IMR-90 (cell line): ENCODE results near the gene GRIN2D. TPM values are rescaled to one million over a fixed set of nuclear protein-coding genes. Genes with fewer than 3 reads are reported as not detected.

Experiments
- ATAC-seq: fragments of 200-7000 bp; cut with Tn5 transposase; 2 replicates; pipeline ENCODE4 v1.9.1; 2020; ENCODE audit warnings: low read depth, mild to moderate bottlenecking, moderate library complexity
- BruUV-seq: library from RNA; stranded (reverse); fragments of 400-500 nt; replicated peaks from 2 replicates; lab custom pipeline; 2021; lab: Mats Ljungman, UMichigan
- CTCF ChIA-PET: fragments of 300-600 bp; formaldehyde crosslinking; extraction: SDS; loops from one replicate; lab custom pipeline; 2021; ENCODE audit warnings: antibody characterized with exemption; lab: Yijun Ruan, JAX
- POLR2A ChIA-PET: fragments of 300-600 bp; sonication (Branson Sonifier 250); formaldehyde crosslinking; loops from one replicate; lab custom pipeline; 2022; ENCODE audit warnings: antibody characterized with exemption; ENCODE audit not compliant: unreplicated experiment; lab: Charles Lee
- DNase-seq: peaks from one replicate; pipeline ENCODE4 v3.0.0; 2013
- H2AFZ ChIP-seq: replicated peaks from 2 replicates; pipeline ENCODE3; 2013; ENCODE audit warnings: low read length, mild to moderate bottlenecking; ENCODE audit not compliant: poor library complexity
- H2AK5ac ChIP-seq: 2 replicates; pipeline ENCODE4 v1.6.1; 2013; ENCODE audit warnings: low read depth, low read length, inconsistent platforms
- H2AK9ac ChIP-seq: replicated peaks from 2 replicates; pipeline ENCODE3; 2013; ENCODE audit warnings: mild to moderate bottlenecking, low read depth, low read length, moderate library complexity; ENCODE audit not compliant: poor library complexity
- H2BK120ac ChIP-seq: 2 replicates; pipeline ENCODE4 v1.6.1; 2013; ENCODE audit warnings: low read depth, low read length, inconsistent platforms
- H2BK15ac ChIP-seq: 3 replicates; pipeline ENCODE4 v1.6.1; 2013; ENCODE audit warnings: low read depth, low read length, inconsistent platforms
- H2BK20ac ChIP-seq: 2 replicates; pipeline ENCODE4 v1.6.1; 2013; ENCODE audit warnings: low read depth, mild to moderate bottlenecking, inconsistent platforms, low read length, moderate library complexity
- H2BK5ac ChIP-seq: 2 replicates; pipeline ENCODE4 v1.6.1; 2013; ENCODE audit warnings: mild to moderate bottlenecking, low read depth, low read length, inconsistent platforms; ENCODE audit not compliant: poor library complexity, severe bottlenecking
- H3K14ac ChIP-seq: replicated peaks from 2 replicates; pipeline ENCODE4 v1.6.1; 2013; ENCODE audit warnings: low read depth, low read length, inconsistent platforms
- H3K18ac ChIP-seq: 2 replicates; pipeline ENCODE4 v1.6.1; 2013; ENCODE audit warnings: low read depth, low read length, control low read depth
- H3K23ac ChIP-seq: 2 replicates; pipeline ENCODE4 v1.6.1; 2013; ENCODE audit warnings: low read depth, low read length, inconsistent platforms
- H3K27ac ChIP-seq: 2 replicates; pipeline ENCODE4 v1.5.1; 2013; ENCODE audit warnings: mild to moderate bottlenecking, control low read depth, low read length; ENCODE audit not compliant: insufficient read depth
- H3K27me3 ChIP-seq: 2 replicates; pipeline ENCODE4 v1.6.1; 2013; ENCODE audit warnings: low read length; ENCODE audit not compliant: control insufficient read depth, insufficient read depth
- H3K36me3 ChIP-seq: 2 replicates; pipeline ENCODE4 v1.6.1; 2013; ENCODE audit warnings: low read length, mixed read lengths; ENCODE audit not compliant: control insufficient read depth, insufficient read depth
- H3K4ac ChIP-seq: 2 replicates; pipeline ENCODE4 v1.6.1; 2013; ENCODE audit warnings: low read depth, low read length, inconsistent platforms
- H3K4me1 ChIP-seq: 2 replicates; pipeline ENCODE4 v1.6.1; 2013; ENCODE audit warnings: low read length, mixed read lengths; ENCODE audit not compliant: control insufficient read depth, insufficient read depth
- H3K4me2 ChIP-seq: 2 replicates; pipeline ENCODE4 v1.6.1; 2013; ENCODE audit warnings: low read depth, mild to moderate bottlenecking, control low read depth, low read length, moderate library complexity
- H3K4me3 ChIP-seq: 2 replicates; pipeline ENCODE4 v1.5.1; 2013; ENCODE audit warnings: low read depth, mild to moderate bottlenecking, control low read depth, low read length, moderate library complexity; ENCODE audit not compliant: insufficient read depth
- H3K56ac ChIP-seq: 2 replicates; pipeline ENCODE4 v1.6.1; 2013; ENCODE audit warnings: low read length, inconsistent platforms; ENCODE audit not compliant: insufficient read depth; ENCODE audit errors: extremely low read depth
- H3K79me1 ChIP-seq, 2 experiments: 2 replicates each; pipeline ENCODE4 v1.6.1; 2013; ENCODE audit warnings: low read length in 2 of 2, inconsistent platforms in 1 of 2, low read depth in 1 of 2
- H3K9ac ChIP-seq: 2 replicates; pipeline ENCODE4 v1.6.1; 2013; ENCODE audit warnings: low read depth, low read length, control low read depth
- H3K9me1 ChIP-seq: 2 replicates; pipeline ENCODE4 v1.6.1; 2013; ENCODE audit warnings: low read length, inconsistent platforms; ENCODE audit not compliant: insufficient read depth
- H3K9me3 ChIP-seq: 2 replicates; pipeline ENCODE4 v1.6.1; 2013; ENCODE audit warnings: low read length; ENCODE audit not compliant: control insufficient read depth, insufficient read depth
- H4K20me1 ChIP-seq: 2 replicates; pipeline ENCODE4 v1.6.1; 2013; ENCODE audit warnings: low read length, inconsistent platforms; ENCODE audit not compliant: insufficient read depth
- H4K5ac ChIP-seq: 2 replicates; pipeline ENCODE4 v1.6.1; 2013; ENCODE audit warnings: mild to moderate bottlenecking, low read depth, low read length, control low read depth
- H4K8ac ChIP-seq, 2 experiments: 2 replicates each; pipeline ENCODE4 v1.6.1; 2013; ENCODE audit warnings: low read depth in 2 of 2, low read length in 2 of 2, control low read depth in 1 of 2, inconsistent platforms in 1 of 2
- H4K91ac ChIP-seq: 2 replicates; pipeline ENCODE4 v1.6.1; 2013; ENCODE audit warnings: low read depth, low read length, inconsistent platforms; ENCODE audit not compliant: insufficient read depth
- BHLHE40 ChIP-seq: fragments of 150-350 bp; IDR thresholded peaks from 2 replicates; pipeline ENCODE4 v1.6.1; 2016; ENCODE audit warnings: mild to moderate bottlenecking, low read depth, low read length
- CEBPB ChIP-seq: IDR thresholded peaks from 2 replicates; pipeline ENCODE4 v1.6.1; 2012; ENCODE audit warnings: low read depth, low read length, improper control_type of control experiment
- CHD1 ChIP-seq: IDR thresholded peaks from 2 replicates; pipeline ENCODE4 v1.6.1; 2012; ENCODE audit warnings: low read depth, low read length, improper control_type of control experiment
- FOS ChIP-seq: fragments of 150-350 bp; IDR thresholded peaks from 2 replicates; pipeline ENCODE4 v1.6.1; 2016; ENCODE audit warnings: low read depth, low read length
- MAFK ChIP-seq: IDR thresholded peaks from 2 replicates; pipeline ENCODE4 v1.6.1; 2012; ENCODE audit warnings: low read depth, low read length, improper control_type of control experiment
- MAZ ChIP-seq: IDR thresholded peaks from 2 replicates; pipeline ENCODE4 v1.6.1; 2012; ENCODE audit warnings: low read depth, mild to moderate bottlenecking, low read length, improper control_type of control experiment, moderate library complexity, borderline replicate concordance
- MXI1 ChIP-seq: IDR thresholded peaks from 2 replicates; pipeline ENCODE4 v1.6.1; 2012; ENCODE audit warnings: low read depth, mild to moderate bottlenecking, low read length, moderate library complexity, borderline replicate concordance
- NFE2L2 ChIP-seq: fragments of 150-350 bp; IDR thresholded peaks from 2 replicates; pipeline ENCODE4 v1.6.1; 2016; ENCODE audit warnings: low read depth, mild to moderate bottlenecking, low read length
- POLR2A ChIP-seq: IDR thresholded peaks from 2 replicates; pipeline ENCODE4 v1.6.1; 2012; ENCODE audit warnings: mild to moderate bottlenecking, low read depth, low read length
- RAD21 ChIP-seq: IDR thresholded peaks from 2 replicates; pipeline ENCODE4 v1.6.1; 2012; ENCODE audit warnings: low read length, improper control_type of control experiment
- RCOR1 ChIP-seq: IDR thresholded peaks from 2 replicates; pipeline ENCODE4 v1.6.1; 2012; ENCODE audit warnings: mild to moderate bottlenecking, low read length, improper control_type of control experiment; ENCODE audit not compliant: insufficient replicate concordance
- RFX5 ChIP-seq: IDR thresholded peaks from 2 replicates; pipeline ENCODE4 v1.8.0; 2012; ENCODE audit warnings: low read depth, mild to moderate bottlenecking, low read length, moderate library complexity
- SMC3 ChIP-seq: fragments of 150-350 bp; IDR thresholded peaks from 2 replicates; pipeline ENCODE4 v1.6.1; 2016; ENCODE audit warnings: low read depth, mild to moderate bottlenecking, antibody characterized with exemption, low read length, moderate library complexity
- WGBS, 2 experiments: methylation state at CpG; one replicate each; pipeline versions ENCODE4 v1.1.5 to v1.1.7; 2013; ENCODE audit warnings: missing lambda C conversion rate in 2 of 2; ENCODE audit not compliant: insufficient read length in 1 of 2; ENCODE audit errors: extremely low coverage in 2 of 2; 5-methylcytosine and 5-hydroxymethylcytosine counted together
- dilution Hi-C: fragments of 300-500 bp; cut with HindIII; formaldehyde crosslinking; loops from one replicate; pipeline ENCODE4 v1.14.3; 2018; ENCODE audit warnings: low sequenced_read_pairs; ENCODE audit not compliant: unreplicated experiment
- in situ Hi-C: fragments of 300-500 bp; cut with MboI; formaldehyde crosslinking; loops from 3 replicates; pipeline ENCODE4 v1.14.3; 2019; ENCODE audit warnings: low sequenced_read_pairs, inconsistent platforms, mixed read lengths
- intact Hi-C: fragments of 100-400 bp; cut with micrococcal nuclease; formaldehyde crosslinking; loops from 2 replicates; pipeline ENCODE4 v1.10.0; 2022
- polyA plus RNA-seq, 3 experiments: library from polyadenylated mRNA; depleted of rRNA; stranded (reverse); fragments of >200 nt; gene quantifications; 2 replicates each; pipeline ENCODE4 v1.2.3, GENCODE V29; 2012; ENCODE audit warnings: low replicate concordance in 1 of 3
- total RNA-seq: library from RNA; depleted of rRNA; stranded (reverse); fragments of >200 nt; gene quantifications from 2 replicates; pipeline ENCODE4 v1.2.3, GENCODE V29; 2012
- TF ChIP-seq, protein P1 (sequence below): fragments of 150-350 bp; IDR thresholded peaks from 2 replicates; pipeline ENCODE4 v1.6.1; 2016; ENCODE audit warnings: low read depth, mild to moderate bottlenecking, low read length, moderate library complexity, borderline replicate concordance
- TF ChIP-seq, protein P2 (sequence below): conservative IDR thresholded peaks from 2 replicates; pipeline ENCODE4 v1.5.1; 2012; ENCODE audit warnings: mild to moderate bottlenecking, low read depth, low read length, improper control_type of control experiment
- TF ChIP-seq, protein P3 (sequence below): fragments of 150-350 bp; IDR thresholded peaks from 2 replicates; pipeline ENCODE4 v1.6.1; 2017; ENCODE audit warnings: mild to moderate bottlenecking, antibody characterized with exemption, low read length, low read depth

Gene GRIN2D
- total and polyA plus RNA-seq, 2 of the 4 experiments (the other 2 are of a cell fraction): under 0.01 to 0.24 TPM

DNA sequence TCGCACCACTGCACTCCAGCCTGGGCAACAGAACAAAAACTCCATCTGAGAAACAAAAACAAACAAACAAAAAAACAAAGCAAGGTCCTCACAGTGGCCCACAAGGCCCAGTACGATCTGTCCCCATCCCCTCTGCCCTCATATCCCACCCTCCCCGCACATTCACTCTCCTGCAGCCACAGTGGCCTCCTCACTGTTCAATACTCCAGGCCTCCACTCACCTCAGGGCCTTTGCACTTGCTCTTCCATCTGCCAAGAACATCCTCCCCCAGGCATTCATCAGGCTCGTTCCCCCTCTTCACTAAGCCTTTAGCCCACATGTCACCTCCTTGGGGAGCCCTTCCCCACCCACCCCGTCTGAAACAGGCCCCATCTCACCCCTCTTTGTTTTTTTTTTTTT, 34.3 kb upstream of the GRIN2D start:
- intact Hi-C loops: no loop called here
- in situ Hi-C loops: no loop called here
- no peaks in the 10 kb centered on the region for H3K4me1 ChIP-seq
- H2BK5ac ChIP-seq: no peak overlapping the region
- H3K23ac ChIP-seq: no peak overlapping the region
- ATAC-seq: no peak
- no peaks in the 10 kb centered on the region for H3K36me3 ChIP-seq
- peaks cover 10% of the 10 kb centered on the region; the same call in 1 of the 2 replicates for H3K9me1 ChIP-seq
- no peaks in the 10 kb centered on the region for H4K20me1 ChIP-seq
- H3K9me3 ChIP-seq: no peaks in the 10 kb centered on the region
- H3K27ac ChIP-seq: no peak overlapping the region
- H3K56ac ChIP-seq: no peak overlapping the region
- H3K9ac ChIP-seq: no peak overlapping the region
- H3K79me1 ChIP-seq: peaks cover 0 to 7% of the 10 kb centered on the region in 2 experiments; a peak in 1 of 4 replicates
- ChIA-PET POLR2A (interaction anchor here (0.6 kb wide), 1 partner anchor 31 kb away, joined by 13 read pairs; no protein-coding TSS in a partner anchor), CTCF (interaction anchor here (1.3 kb wide), 1 partner anchor 32 kb away, joined by 3 read pairs; the partner anchor contains the start of gene KDELR1)
- no peak overlapping the region for H2AK5ac ChIP-seq
- no peak overlapping the region for H2BK20ac ChIP-seq
- H3K18ac ChIP-seq: no peak overlapping the region
- no peak overlapping the region for H4K5ac ChIP-seq
- H3K27me3 ChIP-seq: no peaks in the 10 kb centered on the region
- no peak for DNase-seq
- no peak overlapping the region for H2AK9ac ChIP-seq
- H3K4ac ChIP-seq: no peak overlapping the region
- no peak overlapping the region for H2AFZ ChIP-seq
- no TSS peak for BruUV-seq
- no peak overlapping the region for H3K4me3 ChIP-seq
- TF ChIP-seq RCOR1: no peak
- TF ChIP-seq CHD1: no peak
- TF ChIP-seq FOS: no peak
- TF ChIP-seq MAFK: no peak
- TF ChIP-seq BHLHE40: no peak
- no peak for TF ChIP-seq POLR2A
- TF ChIP-seq NFE2L2: no peak
- TF ChIP-seq, protein P1, sequence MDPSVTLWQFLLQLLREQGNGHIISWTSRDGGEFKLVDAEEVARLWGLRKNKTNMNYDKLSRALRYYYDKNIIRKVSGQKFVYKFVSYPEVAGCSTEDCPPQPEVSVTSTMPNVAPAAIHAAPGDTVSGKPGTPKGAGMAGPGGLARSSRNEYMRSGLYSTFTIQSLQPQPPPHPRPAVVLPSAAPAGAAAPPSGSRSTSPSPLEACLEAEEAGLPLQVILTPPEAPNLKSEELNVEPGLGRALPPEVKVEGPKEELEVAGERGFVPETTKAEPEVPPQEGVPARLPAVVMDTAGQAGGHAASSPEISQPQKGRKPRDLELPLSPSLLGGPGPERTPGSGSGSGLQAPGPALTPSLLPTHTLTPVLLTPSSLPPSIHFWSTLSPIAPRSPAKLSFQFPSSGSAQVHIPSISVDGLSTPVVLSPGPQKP: no peak
- no peak for TF ChIP-seq SMC3
- TF ChIP-seq, protein P2, sequence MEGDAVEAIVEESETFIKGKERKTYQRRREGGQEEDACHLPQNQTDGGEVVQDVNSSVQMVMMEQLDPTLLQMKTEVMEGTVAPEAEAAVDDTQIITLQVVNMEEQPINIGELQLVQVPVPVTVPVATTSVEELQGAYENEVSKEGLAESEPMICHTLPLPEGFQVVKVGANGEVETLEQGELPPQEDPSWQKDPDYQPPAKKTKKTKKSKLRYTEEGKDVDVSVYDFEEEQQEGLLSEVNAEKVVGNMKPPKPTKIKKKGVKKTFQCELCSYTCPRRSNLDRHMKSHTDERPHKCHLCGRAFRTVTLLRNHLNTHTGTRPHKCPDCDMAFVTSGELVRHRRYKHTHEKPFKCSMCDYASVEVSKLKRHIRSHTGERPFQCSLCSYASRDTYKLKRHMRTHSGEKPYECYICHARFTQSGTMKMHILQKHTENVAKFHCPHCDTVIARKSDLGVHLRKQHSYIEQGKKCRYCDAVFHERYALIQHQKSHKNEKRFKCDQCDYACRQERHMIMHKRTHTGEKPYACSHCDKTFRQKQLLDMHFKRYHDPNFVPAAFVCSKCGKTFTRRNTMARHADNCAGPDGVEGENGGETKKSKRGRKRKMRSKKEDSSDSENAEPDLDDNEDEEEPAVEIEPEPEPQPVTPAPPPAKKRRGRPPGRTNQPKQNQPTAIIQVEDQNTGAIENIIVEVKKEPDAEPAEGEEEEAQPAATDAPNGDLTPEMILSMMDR: no peak
- no peak for TF ChIP-seq MXI1
- TF ChIP-seq, protein P3, sequence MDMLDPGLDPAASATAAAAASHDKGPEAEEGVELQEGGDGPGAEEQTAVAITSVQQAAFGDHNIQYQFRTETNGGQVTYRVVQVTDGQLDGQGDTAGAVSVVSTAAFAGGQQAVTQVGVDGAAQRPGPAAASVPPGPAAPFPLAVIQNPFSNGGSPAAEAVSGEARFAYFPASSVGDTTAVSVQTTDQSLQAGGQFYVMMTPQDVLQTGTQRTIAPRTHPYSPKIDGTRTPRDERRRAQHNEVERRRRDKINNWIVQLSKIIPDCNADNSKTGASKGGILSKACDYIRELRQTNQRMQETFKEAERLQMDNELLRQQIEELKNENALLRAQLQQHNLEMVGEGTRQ: no peak
- no peak for TF ChIP-seq CEBPB
- no peak for TF ChIP-seq RAD21
- TF ChIP-seq RFX5: no peak
- no peak for TF ChIP-seq MAZ
- WGBS, 2 experiments: 100% methylated on average over 1 of the region's 5 CpGs; no CpG with 5 or more reads in 1 of the 2 experiments
- no peak overlapping the region for H2BK120ac ChIP-seq
- no peak overlapping the region for H4K8ac ChIP-seq
- no peak overlapping the region for H3K4me2 ChIP-seq
- no peak overlapping the region for H3K14ac ChIP-seq
- H2BK15ac ChIP-seq: no peak overlapping the region
- dilution Hi-C loops: no loop called here
- no peak overlapping the region for H4K91ac ChIP-seq
